H1 (cell line): ENCODE data around the gene INSIG1. TPM values are rescaled to one million over a fixed set of nuclear protein-coding genes. Genes with fewer than 3 reads are reported as not detected.

Experiments used
- CTCF ChIA-PET: fragments of 300-600 bp; sonication (Branson Sonifier 250); formaldehyde crosslinking; loops from one replicate; lab custom pipeline; 2021; ENCODE audit not compliant: partially characterized antibody; lab: Charles Lee
- POLR2A ChIA-PET: fragments of 300-600 bp; sonication (Branson Sonifier 250); formaldehyde crosslinking; loops from one replicate; lab custom pipeline; 2021; ENCODE audit warnings: inconsistent platforms; ENCODE audit not compliant: partially characterized antibody; lab: Charles Lee
- DNase-seq, 2 experiments: peaks; one replicate each; pipeline versions ENCODE4 v3.0.0 to v3.0.0-alpha.2; 2010 to 2022; ENCODE audit warnings: low spot score in 2 of 2, low read depth in 1 of 2, mixed read lengths in 1 of 2
- FAIRE-seq: peaks from 2 replicates; lab custom pipeline; 2011; peaks lifted over from hg19 to GRCh38; lab: Jason Lieb, UNC
- H2AFZ ChIP-seq: 2 replicates; pipeline ENCODE4 v1.8.1; 2012; ENCODE audit warnings: low read length, inconsistent platforms
- H2AK5ac ChIP-seq: 2 replicates; pipeline ENCODE4 v1.6.1; 2013; ENCODE audit warnings: low read depth, low read length
- H2BK120ac ChIP-seq: replicated peaks from 2 replicates; pipeline ENCODE3; 2013; ENCODE audit warnings: low read depth, low read length, inconsistent platforms
- H2BK12ac ChIP-seq: 2 replicates; pipeline ENCODE4 v1.6.1; 2013; ENCODE audit warnings: low read depth, low read length
- H2BK15ac ChIP-seq: 2 replicates; pipeline ENCODE4 v1.6.1; 2013; ENCODE audit warnings: low read length
- H2BK20ac ChIP-seq: 2 replicates; pipeline ENCODE4 v1.6.1; 2013; ENCODE audit warnings: low read length
- H2BK5ac ChIP-seq: 2 replicates; pipeline ENCODE4 v1.6.1; 2013; ENCODE audit warnings: low read depth, low read length
- H3K14ac ChIP-seq: 2 replicates; pipeline ENCODE4 v1.6.1; 2013; ENCODE audit warnings: inconsistent platforms; ENCODE audit not compliant: insufficient read length
- H3K18ac ChIP-seq: 2 replicates; pipeline ENCODE4 v1.6.1; 2013; ENCODE audit warnings: low read length; ENCODE audit errors: extremely low read depth
- H3K23ac ChIP-seq: 2 replicates; pipeline ENCODE4 v1.6.1; 2013; ENCODE audit warnings: inconsistent platforms; ENCODE audit not compliant: insufficient read length
- H3K23me2 ChIP-seq: 2 replicates; pipeline ENCODE4 v1.6.1; 2013; ENCODE audit warnings: low read depth, low read length
- H3K27ac ChIP-seq: 2 replicates; pipeline ENCODE4 v1.6.1; 2011; ENCODE audit warnings: low read depth, low read length, inconsistent platforms
- H3K27me3 ChIP-seq, 4 experiments: replicated peaks in 1 of 4; 1 replicate in 1 of 4; 2 replicates in 3 of 4; pipeline versions ENCODE4 v1.6.1 to v1.8.1; 2011 to 2013; ENCODE audit warnings: low read length in 3 of 4, mild to moderate bottlenecking in 3 of 4, inconsistent platforms in 2 of 4, mixed read lengths in 2 of 4, moderate library complexity in 1 of 4; ENCODE audit not compliant: control insufficient read depth in 3 of 4, insufficient read depth in 3 of 4; ENCODE audit errors: extremely low read depth in 1 of 4
- H3K36me3 ChIP-seq, 4 experiments: 2 replicates each; pipeline versions ENCODE4 v1.6.1 to v1.8.1; 2011 to 2013; ENCODE audit warnings: mild to moderate bottlenecking in 4 of 4, low read length in 3 of 4, moderate library complexity in 2 of 4, control low read depth in 1 of 4, inconsistent platforms in 1 of 4; ENCODE audit not compliant: insufficient read depth in 4 of 4, control insufficient read depth in 2 of 4
- H3K4ac ChIP-seq: replicated peaks from 2 replicates; pipeline ENCODE3; 2013; ENCODE audit warnings: low read length, low read depth, mixed read lengths, inconsistent platforms; ENCODE audit not compliant: insufficient read length
- H3K4me1 ChIP-seq, 4 experiments: replicated peaks in 1 of 4; 1 replicate in 1 of 4; 2 replicates in 3 of 4; pipeline versions ENCODE4 v1.6.1 to v1.8.1; 2011 to 2013; ENCODE audit warnings: low read length in 3 of 4, inconsistent platforms in 2 of 4, mixed read lengths in 1 of 4; ENCODE audit not compliant: insufficient read depth in 4 of 4, control insufficient read depth in 3 of 4
- H3K4me2 ChIP-seq, 2 experiments: 2 replicates each; pipeline versions ENCODE4 v1.6.1 to v1.8.1; 2011 to 2013; ENCODE audit warnings: low read depth in 2 of 2, low read length in 2 of 2, control low read depth in 1 of 2, inconsistent platforms in 1 of 2, mild to moderate bottlenecking in 1 of 2; ENCODE audit not compliant: insufficient read depth in 1 of 2
- H3K4me3 ChIP-seq, 4 experiments: fragments of 200-600, 300-600 bp in 1 of 4; sonication (generic), shearing (Covaris generic), sonication (Bioruptor Twin) in 1 of 4; 2 replicates each; pipeline versions ENCODE4 v1.5.1 to v1.8.1; 2011 to 2016; ENCODE audit warnings: low read length in 4 of 4, low read depth in 3 of 4, control low read depth in 2 of 4, inconsistent platforms in 2 of 4, mild to moderate bottlenecking in 2 of 4, mixed read lengths in 1 of 4, moderate library complexity in 1 of 4; ENCODE audit not compliant: insufficient read depth in 2 of 4; ENCODE audit errors: extremely low read depth in 1 of 4
- H3K56ac ChIP-seq: replicated peaks from 2 replicates; pipeline ENCODE3; 2013; ENCODE audit warnings: low read depth, mild to moderate bottlenecking, mixed read lengths, low read length, inconsistent platforms; ENCODE audit not compliant: insufficient read length
- H3K79me1 ChIP-seq: 2 replicates; pipeline ENCODE4 v1.6.1; 2013; ENCODE audit warnings: low read depth, low read length, control low read depth
- H3K79me2 ChIP-seq, 2 experiments: 2 replicates each; pipeline versions ENCODE4 v1.6.1 to v1.8.1; 2012 to 2013; ENCODE audit warnings: low read length in 2 of 2, mild to moderate bottlenecking in 2 of 2, inconsistent platforms in 1 of 2; ENCODE audit not compliant: insufficient read depth in 2 of 2, control insufficient read depth in 1 of 2
- H3K9ac ChIP-seq, 4 experiments: replicated peaks in 1 of 4; 1 replicate in 1 of 4; 2 replicates in 3 of 4; pipeline versions ENCODE4 v1.6.1 to v1.8.1; 2011 to 2013; ENCODE audit warnings: low read depth in 3 of 4, low read length in 3 of 4, control low read depth in 2 of 4, mild to moderate bottlenecking in 2 of 4, moderate library complexity in 2 of 4, inconsistent platforms in 1 of 4; ENCODE audit errors: extremely low read depth in 1 of 4
- H3K9me3 ChIP-seq, 2 experiments: 2 replicates each; pipeline versions ENCODE4 v1.6.1 to v1.8.1; 2012 to 2013; ENCODE audit warnings: mild to moderate bottlenecking in 2 of 2, moderate library complexity in 2 of 2, control low read depth in 1 of 2, inconsistent platforms in 1 of 2, low read depth in 1 of 2, low read length in 1 of 2, mixed read lengths in 1 of 2; ENCODE audit not compliant: insufficient read depth in 2 of 2
- H4K20me1 ChIP-seq, 2 experiments: replicated peaks in 1 of 2; 2 replicates each; pipeline versions ENCODE3 to v1.8.1; 2011 to 2013; ENCODE audit warnings: inconsistent platforms in 2 of 2, low read length in 2 of 2, mild to moderate bottlenecking in 1 of 2; ENCODE audit not compliant: insufficient read depth in 2 of 2, control insufficient read depth in 1 of 2
- H4K5ac ChIP-seq: 2 replicates; pipeline ENCODE4 v1.6.1; 2013; ENCODE audit warnings: low read length, low read depth, mixed read lengths, inconsistent platforms; ENCODE audit not compliant: insufficient read length
- H4K8ac ChIP-seq: 2 replicates; pipeline ENCODE4 v1.8.0; 2013; ENCODE audit warnings: mild to moderate bottlenecking, moderate library complexity, low read length, inconsistent platforms; ENCODE audit not compliant: insufficient read depth; ENCODE audit errors: extremely low read depth
- H4K91ac ChIP-seq: replicated peaks from 2 replicates; pipeline ENCODE3; 2013; ENCODE audit warnings: low read length, mixed read lengths, inconsistent platforms; ENCODE audit not compliant: insufficient read length
- BACH1 ChIP-seq: IDR thresholded peaks from 2 replicates; pipeline ENCODE4 v1.6.1; 2012; ENCODE audit warnings: low read length, improper control_type of control experiment
- BCL11A ChIP-seq, 2 experiments: IDR thresholded peaks; one replicate each; pipeline ENCODE4 v1.6.1; 2011; ENCODE audit warnings: low read depth in 2 of 2, low read length in 2 of 2, mild to moderate bottlenecking in 2 of 2
- CTCF ChIP-seq, 3 experiments: IDR thresholded peaks; 1 replicate in 2 of 3; 2 replicates in 1 of 3; pipeline versions ENCODE4 v1.5.1 to v1.6.1; 2011; ENCODE audit warnings: low read length in 3 of 3, mild to moderate bottlenecking in 3 of 3, inconsistent platforms in 2 of 3, low read depth in 1 of 3, moderate library complexity in 1 of 3; ENCODE audit not compliant: insufficient read depth in 1 of 3; ENCODE audit errors: control extremely low read depth in 1 of 3
- GTF2F1 ChIP-seq: IDR thresholded peaks from 2 replicates; pipeline ENCODE4 v1.6.1; 2012; ENCODE audit warnings: low read depth, low read length, improper control_type of control experiment, borderline replicate concordance
- HDAC2 ChIP-seq, 2 experiments: fragments of 300-600 bp in 1 of 2; sonication (generic) in 1 of 2; IDR thresholded peaks; 2 replicates each; pipeline ENCODE4 v1.6.1; 2011 to 2012; ENCODE audit warnings: low read depth in 2 of 2, low read length in 2 of 2, mild to moderate bottlenecking in 2 of 2, moderate library complexity in 2 of 2, borderline replicate concordance in 1 of 2, inconsistent platforms in 1 of 2
- HDAC6 ChIP-seq: IDR thresholded peaks from one replicate; pipeline ENCODE4 v1.7.1; 2012; ENCODE audit warnings: low read depth, mild to moderate bottlenecking, inconsistent platforms, low read length, moderate library complexity
- JUND ChIP-seq: IDR thresholded peaks from 2 replicates; pipeline ENCODE4 v1.6.1; 2011; ENCODE audit warnings: mild to moderate bottlenecking, improper control_type of control experiment, low read length
- KDM1A ChIP-seq: fragments of 200-600, 300-600 bp; sonication (generic); IDR thresholded peaks from 2 replicates; pipeline ENCODE4 v1.7.1; 2016; ENCODE audit warnings: mild to moderate bottlenecking, low read length, borderline replicate concordance
- NRF1 ChIP-seq: IDR thresholded peaks from 2 replicates; pipeline ENCODE4 v1.6.1; 2011; ENCODE audit warnings: mild to moderate bottlenecking, low read depth, low read length, improper control_type of control experiment
- SIN3A ChIP-seq, 2 experiments: IDR thresholded peaks in 1 of 2; conservative IDR thresholded peaks in 1 of 2; 2 replicates each; pipeline ENCODE4 v1.6.1; 2011 to 2012; ENCODE audit warnings: low read length in 2 of 2, improper control_type of control experiment in 1 of 2, low read depth in 1 of 2, mild to moderate bottlenecking in 1 of 2
- SIRT6 ChIP-seq: IDR thresholded peaks from one replicate; pipeline ENCODE4 v1.7.1; 2012; ENCODE audit warnings: low read length, inconsistent platforms
- SP2 ChIP-seq: IDR thresholded peaks from 2 replicates; pipeline ENCODE4 v1.6.1; 2012; ENCODE audit warnings: mild to moderate bottlenecking, low read length, inconsistent platforms
- YY1 ChIP-seq: IDR thresholded peaks from 2 replicates; pipeline ENCODE4 v1.6.1; 2011; ENCODE audit warnings: low read depth, mild to moderate bottlenecking, low read length
- WGBS, 2 experiments: shearing (Covaris generic) in 1 of 2; methylation state at CpG; one replicate each; pipeline versions ENCODE4 v1.1.6 to v1.1.7; 2013 to 2015; ENCODE audit warnings: low lambda C conversion rate in 2 of 2, mixed read lengths in 2 of 2, inconsistent platforms in 1 of 2, low coverage in 1 of 2, missing lambda C conversion rate in 1 of 2; ENCODE audit not compliant: insufficient replicate concordance in 2 of 2, insufficient coverage in 1 of 2, insufficient read length in 1 of 2; ENCODE audit errors: extremely low coverage in 1 of 2, missing lambda C conversion rate in 1 of 2; 5-methylcytosine and 5-hydroxymethylcytosine counted together
- polyA plus RNA-seq, 7 experiments: library from polyadenylated mRNA; depleted of rRNA in 3 of 7; stranded (reverse) in 5 of 7; unstranded in 2 of 7; fragments of >200 nt in 5 of 7; fragments of 200-250 nt in 2 of 7; gene quantifications; 1 replicate in 5 of 7; 2 replicates in 1 of 7; 4 replicates in 1 of 7; pipeline versions ENCODE4 v1.2.1 to v1.2.3, GENCODE V29; 2011 to 2013; ENCODE audit warnings: missing spikeins in 2 of 7, mixed read lengths in 2 of 7
- total RNA-seq: library from RNA; stranded (reverse); fragmentation: NEBNext Ultra II Directional; extraction: Animal tissue kit (Norgen Biotek cat#: 25700); gene quantifications from 2 replicates; pipeline ENCODE4 v1.2.1, GENCODE V29; 2021

Gene INSIG1
- total and polyA plus RNA-seq, 2 of the 8 experiments (the other 6 are each of a cell fraction or from before 2014, with no cell fraction given), result 40.0 to 58.4 TPM

- Histone ChIP-seq H4K91ac (no peak overlapping the region), H2BK15ac (no peak overlapping the region), H2BK5ac (no peak overlapping the region), H2BK20ac (no peak overlapping the region), H3K56ac (no peak overlapping the region), H3K9me3 (no peaks in the 10 kb centered on the region), H4K5ac (no peak overlapping the region), H3K27ac (no peak overlapping the region), H4K20me1 (no peaks in the 10 kb centered on the region), H2AK5ac (no peak overlapping the region), H3K18ac (no peak overlapping the region), H3K4me2 (no peak overlapping the region), H3K23me2 (no peaks in the 10 kb centered on the region), H3K4ac (no peak overlapping the region), H3K4me1 (no peaks in the 10 kb centered on the region; a peak in 1 of 7 replicates), H3K36me3 (no peaks in the 10 kb centered on the region), H2AFZ (no peak overlapping the region), H3K23ac (no peak overlapping the region), H2BK12ac (no peak overlapping the region), H3K9ac (no peak overlapping the region), H3K79me1 (no peaks in the 10 kb centered on the region), H3K27me3 (no peaks in the 10 kb centered on the region), H2BK120ac (no peak overlapping the region), H3K14ac (no peak overlapping the region), H3K79me2 (no peaks in the 10 kb centered on the region), H3K4me3 (no peak overlapping the region), H4K8ac (no peak overlapping the region)
- CTCF ChIA-PET, result no interaction called here
- WGBS, 2 experiments, result 79% methylated on average over 4 of the region's 6 CpGs; no CpG with 5 or more reads in 1 of the 2 experiments
- DNase-seq (no peak), FAIRE-seq (no peak)
- POLR2A ChIA-PET, result no interaction called here
- TF ChIP-seq KDM1A (no peak), SP2 (no peak), HDAC6 (no peak), NRF1 (no peak), SIRT6 (no peak), BCL11A (IDR thresholded peaks at IDR 0.05; ENCODE audit: low read depth in 2 of 2, low read length in 2 of 2) (no peak), GTF2F1 (no peak), SIN3A (conservative IDR thresholded peaks at IDR 0.05 in 1 of 2, IDR thresholded peaks at IDR 0.05 in 1 of 2; ENCODE audit: low read depth in 1 of 2, low read length in 2 of 2) (no peak), YY1 (no peak), HDAC2 (IDR thresholded peaks at IDR 0.05; ENCODE audit: borderline replicate concordance in 1 of 2, low read depth in 2 of 2, low read length in 2 of 2) (no peak), JUND (no peak), CTCF (IDR thresholded peaks at IDR 0.05; ENCODE audit: control extremely low read depth in 1 of 3, insufficient read depth in 1 of 3, low read depth in 1 of 3, low read length in 3 of 3) (no peak), BACH1 (no peak)
Observed at GRCh38 chr7:155255621-155256020, 42.1 kb upstream of the INSIG1 start.
